ENCODE results near the gene UBR4. TPM values are rescaled to one million over a fixed set of nuclear protein-coding genes. Genes with fewer than 3 reads are reported as not detected.

UBR4 gene
- total and polyA plus RNA-seq, 12 donors: 60.0 to 115 (median 90.6) TPM

DNA sequence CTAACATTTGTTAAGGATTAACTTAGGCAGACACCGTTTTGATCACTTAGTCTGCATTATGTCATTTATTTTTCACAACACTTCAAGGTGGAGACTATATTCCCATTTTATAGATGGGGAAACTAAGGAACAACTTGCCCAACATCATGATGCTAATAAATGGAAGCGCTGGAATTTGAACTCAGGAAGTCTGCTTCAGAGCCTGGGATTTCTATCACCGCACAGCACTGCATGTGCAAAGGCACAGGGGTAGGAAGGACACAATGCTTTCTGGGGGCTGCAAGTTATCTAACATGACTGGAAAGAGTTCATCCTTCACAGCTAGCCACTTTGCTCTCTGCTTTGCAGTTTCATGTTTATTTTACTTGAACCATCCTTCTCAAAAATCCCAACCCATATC lies 100.5 kb downstream of the UBR4 start:
- no peak for ATAC-seq
- intact Hi-C loops (cut with DNase I): no loop called here
- WGBS, 2 donors: 89 to 97% methylated on average over 3 of the region's 3 CpGs
- Histone ChIP-seq H3K36me3 (peaks cover 10 to 100% (median 99%) of the 10 kb centered on the region in 9 donors), H3K4me3 (no peak overlapping the region), H3K27me3 (no peaks in the 10 kb centered on the region), H3K9me3 (no peaks in the 10 kb centered on the region), H3K4me1 (no peaks in the 10 kb centered on the region), H3K27ac (no peak overlapping the region)
- DNase-seq: no peak
- TF ChIP-seq, protein P1, sequence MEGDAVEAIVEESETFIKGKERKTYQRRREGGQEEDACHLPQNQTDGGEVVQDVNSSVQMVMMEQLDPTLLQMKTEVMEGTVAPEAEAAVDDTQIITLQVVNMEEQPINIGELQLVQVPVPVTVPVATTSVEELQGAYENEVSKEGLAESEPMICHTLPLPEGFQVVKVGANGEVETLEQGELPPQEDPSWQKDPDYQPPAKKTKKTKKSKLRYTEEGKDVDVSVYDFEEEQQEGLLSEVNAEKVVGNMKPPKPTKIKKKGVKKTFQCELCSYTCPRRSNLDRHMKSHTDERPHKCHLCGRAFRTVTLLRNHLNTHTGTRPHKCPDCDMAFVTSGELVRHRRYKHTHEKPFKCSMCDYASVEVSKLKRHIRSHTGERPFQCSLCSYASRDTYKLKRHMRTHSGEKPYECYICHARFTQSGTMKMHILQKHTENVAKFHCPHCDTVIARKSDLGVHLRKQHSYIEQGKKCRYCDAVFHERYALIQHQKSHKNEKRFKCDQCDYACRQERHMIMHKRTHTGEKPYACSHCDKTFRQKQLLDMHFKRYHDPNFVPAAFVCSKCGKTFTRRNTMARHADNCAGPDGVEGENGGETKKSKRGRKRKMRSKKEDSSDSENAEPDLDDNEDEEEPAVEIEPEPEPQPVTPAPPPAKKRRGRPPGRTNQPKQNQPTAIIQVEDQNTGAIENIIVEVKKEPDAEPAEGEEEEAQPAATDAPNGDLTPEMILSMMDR (IDR thresholded peaks at IDR 0.05): no peak

DNA sequence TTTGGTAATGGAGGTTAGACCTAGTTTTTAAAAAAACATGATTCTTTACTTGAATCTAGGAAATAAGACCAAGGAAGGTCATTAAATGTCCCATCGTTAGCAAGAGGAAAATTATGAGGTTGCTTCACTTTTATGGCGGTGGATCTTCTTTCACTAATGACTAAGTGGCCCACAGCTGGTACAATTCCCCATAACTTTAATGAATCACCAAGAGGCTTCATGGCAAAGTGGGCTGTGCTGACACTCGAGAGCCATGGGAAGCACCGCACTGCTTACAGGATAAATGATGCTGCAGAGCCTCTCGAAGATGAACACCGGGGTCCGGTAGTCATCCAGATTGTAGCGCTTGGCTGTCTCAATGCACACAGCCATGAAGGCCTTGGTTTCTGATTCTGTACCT lies 108.8 kb downstream of the UBR4 start:
- H3K4me3 ChIP-seq: no peak overlapping the region
- no peaks in the 10 kb centered on the region for H3K27me3 ChIP-seq
- DNase-seq (no peak), ATAC-seq (no peak)
- H3K9me3 ChIP-seq: no peaks in the 10 kb centered on the region
- no peak overlapping the region for H3K27ac ChIP-seq
- peaks cover 0 to 3% (median 0%) of the 10 kb centered on the region in 9 donors for H3K4me1 ChIP-seq
- peaks cover 10 to 100% (median 96%) of the 10 kb centered on the region in 9 donors for H3K36me3 ChIP-seq
- TF ChIP-seq, protein P1 (IDR thresholded peaks at IDR 0.05): no peak
- intact Hi-C loops (cut with DNase I): no loop called here
- WGBS, 2 donors: 93 to 95% methylated on average over 8 of the region's 8 CpGs

DNA sequence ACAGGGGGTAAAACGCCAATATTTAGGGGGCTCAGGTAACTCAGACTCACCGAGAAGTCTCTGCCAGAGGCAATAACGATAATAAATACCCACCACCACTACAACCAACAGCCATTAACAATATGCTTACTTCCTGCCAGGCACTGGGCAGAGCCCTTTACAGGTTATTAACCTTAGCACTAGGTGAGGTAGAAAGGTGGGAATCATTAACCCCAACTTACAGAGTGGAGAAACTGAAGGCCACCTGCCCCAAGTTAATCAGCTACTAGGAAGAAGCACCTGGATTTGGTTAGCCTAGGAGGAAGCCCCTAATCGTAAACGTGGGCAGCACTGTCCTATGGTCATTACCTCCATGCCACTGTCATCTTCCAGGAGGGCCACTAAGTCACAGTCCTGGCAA lies 110.0 kb downstream of the UBR4 start:
- DNase-seq: no peak
- TF ChIP-seq, protein P1 (IDR thresholded peaks at IDR 0.05): no peak
- WGBS, 2 donors: 94 to 95% methylated on average over 5 of the region's 5 CpGs
- no peak for ATAC-seq
- intact Hi-C loops (cut with DNase I): no loop called here
- H3K36me3 ChIP-seq: peaks cover 10 to 100% (median 95%) of the 10 kb centered on the region in 9 donors
- no peak overlapping the region for H3K4me3 ChIP-seq
- H3K27ac ChIP-seq: no peak overlapping the region
- H3K27me3 ChIP-seq: no peaks in the 10 kb centered on the region
- H3K4me1 ChIP-seq: peaks cover 0 to 13% (median 0%) of the 10 kb centered on the region in 9 donors
- H3K9me3 ChIP-seq: no peaks in the 10 kb centered on the region

DNA sequence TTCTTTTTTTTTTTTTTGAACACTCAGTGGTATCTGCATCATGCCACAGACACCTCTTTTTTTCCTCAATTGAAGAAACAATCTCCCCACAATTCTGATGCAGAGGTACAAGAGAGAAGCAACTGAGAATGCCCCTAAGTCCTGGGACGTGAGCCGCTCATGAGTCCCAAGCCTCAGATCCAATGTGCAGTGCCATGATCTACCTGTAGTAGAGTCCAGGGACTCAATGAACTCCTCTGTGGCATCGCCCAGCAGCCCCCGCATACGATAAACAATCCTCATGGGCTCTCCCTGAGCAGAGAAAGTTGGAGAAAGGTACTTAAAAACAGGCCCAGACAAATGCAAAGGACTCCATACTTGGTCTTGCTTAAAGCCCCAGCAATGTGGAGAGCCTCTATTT lies 113.1 kb downstream of the UBR4 start:
- DNase-seq: no peak
- Histone ChIP-seq H3K27me3 (no peaks in the 10 kb centered on the region), H3K27ac (no peak overlapping the region), H3K4me1 (peaks cover 0 to 13% (median under 1%) of the 10 kb centered on the region in 9 donors), H3K36me3 (peaks cover 12 to 100% (median 95%) of the 10 kb centered on the region in 9 donors), H3K4me3 (no peak overlapping the region), H3K9me3 (no peaks in the 10 kb centered on the region)
- intact Hi-C loops (cut with DNase I): loop anchor here in 9 of 10 donors (1.0 to 10.0 kb wide), 7 partner anchors 82 to 213 kb away; no protein-coding TSS in a partner anchor
- ATAC-seq: no peak
- 87 to 91% methylated on average over 5 of the region's 5 CpGs for WGBS, 2 donors
- TF ChIP-seq, protein P1 (IDR thresholded peaks at IDR 0.05): no peak

All from heart right ventricle (tissue), 16 donors.